H1 (cell line): Measurements from ENCODE around the gene CDK5RAP2. TPM values are rescaled to one million over a fixed set of nuclear protein-coding genes. Genes with fewer than 3 reads are reported as not detected.

Source experiments
- CTCF ChIA-PET: fragments of 300-600 bp; sonication (Branson Sonifier 250); formaldehyde crosslinking; loops from one replicate; lab custom pipeline; 2021; ENCODE audit not compliant: partially characterized antibody; lab: Charles Lee
- POLR2A ChIA-PET: fragments of 300-600 bp; sonication (Branson Sonifier 250); formaldehyde crosslinking; loops from one replicate; lab custom pipeline; 2021; ENCODE audit warnings: inconsistent platforms; ENCODE audit not compliant: partially characterized antibody; lab: Charles Lee
- DNase-seq, 2 experiments: peaks; one replicate each; pipeline versions ENCODE4 v3.0.0 to v3.0.0-alpha.2; 2010 to 2022; ENCODE audit warnings: low spot score in 2 of 2, low read depth in 1 of 2, mixed read lengths in 1 of 2
- FAIRE-seq: peaks from 2 replicates; lab custom pipeline; 2011; peaks lifted over from hg19 to GRCh38; lab: Jason Lieb, UNC
- H2AFZ ChIP-seq: 2 replicates; pipeline ENCODE4 v1.8.1; 2012; ENCODE audit warnings: low read length, inconsistent platforms
- H2AK5ac ChIP-seq: 2 replicates; pipeline ENCODE4 v1.6.1; 2013; ENCODE audit warnings: low read depth, low read length
- H2BK120ac ChIP-seq: replicated peaks from 2 replicates; pipeline ENCODE3; 2013; ENCODE audit warnings: low read depth, low read length, inconsistent platforms
- H2BK12ac ChIP-seq: 2 replicates; pipeline ENCODE4 v1.6.1; 2013; ENCODE audit warnings: low read depth, low read length
- H2BK15ac ChIP-seq: 2 replicates; pipeline ENCODE4 v1.6.1; 2013; ENCODE audit warnings: low read length
- H2BK20ac ChIP-seq: 2 replicates; pipeline ENCODE4 v1.6.1; 2013; ENCODE audit warnings: low read length
- H2BK5ac ChIP-seq: 2 replicates; pipeline ENCODE4 v1.6.1; 2013; ENCODE audit warnings: low read depth, low read length
- H3K14ac ChIP-seq: 2 replicates; pipeline ENCODE4 v1.6.1; 2013; ENCODE audit warnings: inconsistent platforms; ENCODE audit not compliant: insufficient read length
- H3K18ac ChIP-seq: 2 replicates; pipeline ENCODE4 v1.6.1; 2013; ENCODE audit warnings: low read length; ENCODE audit errors: extremely low read depth
- H3K23ac ChIP-seq: 2 replicates; pipeline ENCODE4 v1.6.1; 2013; ENCODE audit warnings: inconsistent platforms; ENCODE audit not compliant: insufficient read length
- H3K23me2 ChIP-seq: 2 replicates; pipeline ENCODE4 v1.6.1; 2013; ENCODE audit warnings: low read depth, low read length
- H3K27ac ChIP-seq: 2 replicates; pipeline ENCODE4 v1.6.1; 2011; ENCODE audit warnings: low read depth, low read length, inconsistent platforms
- H3K27me3 ChIP-seq, 4 experiments: replicated peaks in 1 of 4; 1 replicate in 1 of 4; 2 replicates in 3 of 4; pipeline versions ENCODE4 v1.6.1 to v1.8.1; 2011 to 2013; ENCODE audit warnings: low read length in 3 of 4, mild to moderate bottlenecking in 3 of 4, inconsistent platforms in 2 of 4, mixed read lengths in 2 of 4, moderate library complexity in 1 of 4; ENCODE audit not compliant: control insufficient read depth in 3 of 4, insufficient read depth in 3 of 4; ENCODE audit errors: extremely low read depth in 1 of 4
- H3K36me3 ChIP-seq, 4 experiments: 2 replicates each; pipeline versions ENCODE4 v1.6.1 to v1.8.1; 2011 to 2013; ENCODE audit warnings: mild to moderate bottlenecking in 4 of 4, low read length in 3 of 4, moderate library complexity in 2 of 4, control low read depth in 1 of 4, inconsistent platforms in 1 of 4; ENCODE audit not compliant: insufficient read depth in 4 of 4, control insufficient read depth in 2 of 4
- H3K4ac ChIP-seq: replicated peaks from 2 replicates; pipeline ENCODE3; 2013; ENCODE audit warnings: low read length, low read depth, mixed read lengths, inconsistent platforms; ENCODE audit not compliant: insufficient read length
- H3K4me1 ChIP-seq, 4 experiments: replicated peaks in 1 of 4; 1 replicate in 1 of 4; 2 replicates in 3 of 4; pipeline versions ENCODE4 v1.6.1 to v1.8.1; 2011 to 2013; ENCODE audit warnings: low read length in 3 of 4, inconsistent platforms in 2 of 4, mixed read lengths in 1 of 4; ENCODE audit not compliant: insufficient read depth in 4 of 4, control insufficient read depth in 3 of 4
- H3K4me2 ChIP-seq, 2 experiments: 2 replicates each; pipeline versions ENCODE4 v1.6.1 to v1.8.1; 2011 to 2013; ENCODE audit warnings: low read depth in 2 of 2, low read length in 2 of 2, control low read depth in 1 of 2, inconsistent platforms in 1 of 2, mild to moderate bottlenecking in 1 of 2; ENCODE audit not compliant: insufficient read depth in 1 of 2
- H3K4me3 ChIP-seq, 4 experiments: fragments of 200-600, 300-600 bp in 1 of 4; sonication (generic), shearing (Covaris generic), sonication (Bioruptor Twin) in 1 of 4; 2 replicates each; pipeline versions ENCODE4 v1.5.1 to v1.8.1; 2011 to 2016; ENCODE audit warnings: low read length in 4 of 4, low read depth in 3 of 4, control low read depth in 2 of 4, inconsistent platforms in 2 of 4, mild to moderate bottlenecking in 2 of 4, mixed read lengths in 1 of 4, moderate library complexity in 1 of 4; ENCODE audit not compliant: insufficient read depth in 2 of 4; ENCODE audit errors: extremely low read depth in 1 of 4
- H3K56ac ChIP-seq: replicated peaks from 2 replicates; pipeline ENCODE3; 2013; ENCODE audit warnings: low read depth, mild to moderate bottlenecking, mixed read lengths, low read length, inconsistent platforms; ENCODE audit not compliant: insufficient read length
- H3K79me1 ChIP-seq: 2 replicates; pipeline ENCODE4 v1.6.1; 2013; ENCODE audit warnings: low read depth, low read length, control low read depth
- H3K79me2 ChIP-seq, 2 experiments: 2 replicates each; pipeline versions ENCODE4 v1.6.1 to v1.8.1; 2012 to 2013; ENCODE audit warnings: low read length in 2 of 2, mild to moderate bottlenecking in 2 of 2, inconsistent platforms in 1 of 2; ENCODE audit not compliant: insufficient read depth in 2 of 2, control insufficient read depth in 1 of 2
- H3K9ac ChIP-seq, 4 experiments: replicated peaks in 1 of 4; 1 replicate in 1 of 4; 2 replicates in 3 of 4; pipeline versions ENCODE4 v1.6.1 to v1.8.1; 2011 to 2013; ENCODE audit warnings: low read depth in 3 of 4, low read length in 3 of 4, control low read depth in 2 of 4, mild to moderate bottlenecking in 2 of 4, moderate library complexity in 2 of 4, inconsistent platforms in 1 of 4; ENCODE audit errors: extremely low read depth in 1 of 4
- H3K9me3 ChIP-seq, 2 experiments: 2 replicates each; pipeline versions ENCODE4 v1.6.1 to v1.8.1; 2012 to 2013; ENCODE audit warnings: mild to moderate bottlenecking in 2 of 2, moderate library complexity in 2 of 2, control low read depth in 1 of 2, inconsistent platforms in 1 of 2, low read depth in 1 of 2, low read length in 1 of 2, mixed read lengths in 1 of 2; ENCODE audit not compliant: insufficient read depth in 2 of 2
- H4K20me1 ChIP-seq, 2 experiments: replicated peaks in 1 of 2; 2 replicates each; pipeline versions ENCODE3 to v1.8.1; 2011 to 2013; ENCODE audit warnings: inconsistent platforms in 2 of 2, low read length in 2 of 2, mild to moderate bottlenecking in 1 of 2; ENCODE audit not compliant: insufficient read depth in 2 of 2, control insufficient read depth in 1 of 2
- H4K5ac ChIP-seq: 2 replicates; pipeline ENCODE4 v1.6.1; 2013; ENCODE audit warnings: low read length, low read depth, mixed read lengths, inconsistent platforms; ENCODE audit not compliant: insufficient read length
- H4K8ac ChIP-seq: 2 replicates; pipeline ENCODE4 v1.8.0; 2013; ENCODE audit warnings: mild to moderate bottlenecking, moderate library complexity, low read length, inconsistent platforms; ENCODE audit not compliant: insufficient read depth; ENCODE audit errors: extremely low read depth
- H4K91ac ChIP-seq: replicated peaks from 2 replicates; pipeline ENCODE3; 2013; ENCODE audit warnings: low read length, mixed read lengths, inconsistent platforms; ENCODE audit not compliant: insufficient read length
- EZH2 ChIP-seq: fragments of 200-600 bp; sonication (generic); IDR thresholded peaks from 2 replicates; pipeline ENCODE4 v1.7.1; 2012; ENCODE audit warnings: low read depth, mild to moderate bottlenecking, moderate library complexity, low read length, inconsistent platforms; ENCODE audit not compliant: severe bottlenecking
- GABPA ChIP-seq: IDR thresholded peaks from 2 replicates; pipeline ENCODE4 v1.6.1; 2011; ENCODE audit warnings: mild to moderate bottlenecking, low read length, moderate library complexity, borderline replicate concordance; ENCODE audit not compliant: insufficient read depth
- HDAC2 ChIP-seq, 2 experiments: fragments of 300-600 bp in 1 of 2; sonication (generic) in 1 of 2; IDR thresholded peaks; 2 replicates each; pipeline ENCODE4 v1.6.1; 2011 to 2012; ENCODE audit warnings: low read depth in 2 of 2, low read length in 2 of 2, mild to moderate bottlenecking in 2 of 2, moderate library complexity in 2 of 2, borderline replicate concordance in 1 of 2, inconsistent platforms in 1 of 2
- KDM1A ChIP-seq: fragments of 200-600, 300-600 bp; sonication (generic); IDR thresholded peaks from 2 replicates; pipeline ENCODE4 v1.7.1; 2016; ENCODE audit warnings: mild to moderate bottlenecking, low read length, borderline replicate concordance
- KDM5A ChIP-seq: fragments of 200-600 bp; IDR thresholded peaks from 2 replicates; pipeline ENCODE4 v1.7.1; 2012; ENCODE audit warnings: mild to moderate bottlenecking, low read length, inconsistent platforms, mixed read lengths
- PHF8 ChIP-seq: fragments of 200-600 bp; sonication (generic); conservative IDR thresholded peaks from 2 replicates; pipeline ENCODE4 v1.7.1; 2012; ENCODE audit warnings: low read depth, mild to moderate bottlenecking, inconsistent platforms, low read length, moderate library complexity
- SIN3A ChIP-seq, 2 experiments: IDR thresholded peaks in 1 of 2; conservative IDR thresholded peaks in 1 of 2; 2 replicates each; pipeline ENCODE4 v1.6.1; 2011 to 2012; ENCODE audit warnings: low read length in 2 of 2, improper control_type of control experiment in 1 of 2, low read depth in 1 of 2, mild to moderate bottlenecking in 1 of 2
- WGBS, 2 experiments: shearing (Covaris generic) in 1 of 2; methylation state at CpG; one replicate each; pipeline versions ENCODE4 v1.1.6 to v1.1.7; 2013 to 2015; ENCODE audit warnings: low lambda C conversion rate in 2 of 2, mixed read lengths in 2 of 2, inconsistent platforms in 1 of 2, low coverage in 1 of 2, missing lambda C conversion rate in 1 of 2; ENCODE audit not compliant: insufficient replicate concordance in 2 of 2, insufficient coverage in 1 of 2, insufficient read length in 1 of 2; ENCODE audit errors: extremely low coverage in 1 of 2, missing lambda C conversion rate in 1 of 2; 5-methylcytosine and 5-hydroxymethylcytosine counted together
- polyA plus RNA-seq, 7 experiments: library from polyadenylated mRNA; depleted of rRNA in 3 of 7; stranded (reverse) in 5 of 7; unstranded in 2 of 7; fragments of >200 nt in 5 of 7; fragments of 200-250 nt in 2 of 7; gene quantifications; 1 replicate in 5 of 7; 2 replicates in 1 of 7; 4 replicates in 1 of 7; pipeline versions ENCODE4 v1.2.1 to v1.2.3, GENCODE V29; 2011 to 2013; ENCODE audit warnings: missing spikeins in 2 of 7, mixed read lengths in 2 of 7
- total RNA-seq: library from RNA; stranded (reverse); fragmentation: NEBNext Ultra II Directional; extraction: Animal tissue kit (Norgen Biotek cat#: 25700); gene quantifications from 2 replicates; pipeline ENCODE4 v1.2.1, GENCODE V29; 2021

Gene CDK5RAP2
- total and polyA plus RNA-seq, 2 of the 8 experiments (the other 6 are each of a cell fraction or from before 2014, with no cell fraction given): 19.8 to 49.4 TPM

GRCh38 chr9:120579139-120580050 is 572 bp downstream of the CDK5RAP2 start:
- Histone ChIP-seq H3K14ac (no peak overlapping the region), H3K9me3 (no peaks in the 10 kb centered on the region), H3K4me1 (peaks cover 0 to 8% (median 5%) of the 10 kb centered on the region in 4 experiments; a peak in 4 of 7 replicates), H2BK15ac (no peak overlapping the region), H2AFZ (0 out of 2 replicates have a peak overlapping the region, but pooled peaks have one; percentile 22), H2BK12ac (peak overlapping the region; percentile 27; the same call in 1 of the 2 replicates), H3K4ac (no peak overlapping the region), H3K23ac (no peak overlapping the region), H3K79me2 (peaks cover 11 to 50% of the 10 kb centered on the region in 2 experiments), H3K9ac (peak overlapping the region; percentile 62 to 87 (median 86)), H3K27me3 (no peaks in the 10 kb centered on the region; a peak in 1 of 7 replicates), H4K91ac (no peak overlapping the region), H2BK120ac (no peak overlapping the region), H2BK5ac (peak overlapping the region; percentile 87), H3K23me2 (0 out of 2 replicates have a peak, but pooled peaks cover 3% of the 10 kb centered on the region), H4K5ac (no peak overlapping the region), H4K8ac (peak overlapping the region; percentile 91; the same call in 1 of the 2 replicates), H2AK5ac (no peak overlapping the region), H3K79me1 (peaks cover 21% of the 10 kb centered on the region), H3K56ac (peak overlapping the region; percentile 39), H2BK20ac (no peak overlapping the region), H3K4me2 (peak overlapping the region; percentile 64 to 73), H3K4me3 (peak overlapping the region; percentile 76 to 98 (median 96)), H3K27ac (peak overlapping the region; percentile 74), H3K18ac (peak overlapping the region; percentile 28), H3K36me3 (no peaks in the 10 kb centered on the region), H4K20me1 (peaks cover 0 to 4% of the 10 kb centered on the region in 2 experiments)
- WGBS, 2 experiments: 15% methylated on average over 22 of the region's 31 CpGs; no CpG with 5 or more reads in 1 of the 2 experiments
- DNase-seq: no peak
- ChIA-PET POLR2A (interaction anchor here (0.9 to 1.7 kb wide), 4 partner anchors 10 to 101 kb away, joined by 3 to 4 read pairs (median 4); no protein-coding TSS in a partner anchor), CTCF (interaction anchor here (1.3 kb wide), 1 partner anchor 32 kb away, joined by 4 read pairs; no protein-coding TSS in a partner anchor)
- FAIRE-seq: no peak
- no peak for TF ChIP-seq EZH2
- TF ChIP-seq PHF8: peak; percentile 80
- no peak for TF ChIP-seq HDAC2 (IDR thresholded peaks at IDR 0.05; ENCODE audit: borderline replicate concordance in 1 of 2, low read depth in 2 of 2, low read length in 2 of 2)
- no peak for TF ChIP-seq GABPA
- peak; percentile 70; the same call in 1 of the 2 replicates for TF ChIP-seq KDM1A
- TF ChIP-seq SIN3A (conservative IDR thresholded peaks at IDR 0.05 in 1 of 2, IDR thresholded peaks at IDR 0.05 in 1 of 2; ENCODE audit: low read depth in 1 of 2, low read length in 2 of 2): 0 out of 4 replicates have a peak, but pooled peaks of 1 of the 2 experiments have one; percentile 77
- TF ChIP-seq KDM5A: no peak
